GM20000 (cell line): Measurements from ENCODE around the gene RBPJL.

Experiments
- DNase-seq: peaks from one replicate; pipeline ENCODE4 v3.0.0; 2012; ENCODE audit warnings: low spot score
- CTCF ChIP-seq: IDR thresholded peaks from 2 replicates; pipeline ENCODE4 v1.5.1; 2012; ENCODE audit warnings: mild to moderate bottlenecking, control low read depth; ENCODE audit errors: extremely low read depth, missing control alignments

RBPJL gene

GRCh38 chr20:45311589-45312211 lies 5.1 kb downstream of the RBPJL start:
- DNase-seq: peak; percentile 86
- peak; percentile 87 for TF ChIP-seq CTCF

- TF ChIP-seq CTCF: no peak
- no peak for DNase-seq
Measured at GRCh38 chr20:45312241-45312640, 5.6 kb downstream of the RBPJL start.

- no peak for TF ChIP-seq CTCF
- DNase-seq: no peak
Measured at GRCh38 chr20:45313065-45313695, 6.5 kb downstream of the RBPJL start.

- DNase-seq: no peak
- no peak for TF ChIP-seq CTCF
Measured at GRCh38 chr20:45313943-45314342, 7.3 kb downstream of the RBPJL start.

- DNase-seq: no peak
- no peak for TF ChIP-seq CTCF
Measured at GRCh38 chr20:45315672-45316071, 9.0 kb downstream of the RBPJL start.

GRCh38 chr20:45316150-45317080 lies 9.8 kb downstream of the RBPJL start:
- DNase-seq: no peak
- no peak for TF ChIP-seq CTCF

GRCh38 chr20:45317826-45318225 lies 11.2 kb downstream of the RBPJL start:
- TF ChIP-seq CTCF: no peak
- DNase-seq: no peak
